Activated CD4-positive, alpha-beta T cell treated with anti-CD3 and anti-CD28 coated beads, Interleukin-2, amount 10 ng/mL, durations not matched to agents 7 days and 5 days (primary cell): Measurements from ENCODE around the gene GJD3. TPM values are rescaled to one million over a fixed set of nuclear protein-coding genes. Genes with fewer than 3 reads are reported as not detected.
"Not testable (repeated sequence)": the region's sequence is repeated elsewhere in the genome, so short reads cannot be mapped to it uniquely, and the experiment has no call there.

Experiments
- CTCF ChIA-PET: fragments of 350-600 bp; sonication (Branson Sonifier 250); formaldehyde crosslinking; loops from one replicate; lab custom pipeline; 2021; ENCODE audit warnings: antibody characterized with exemption; lab: Charles Lee
- POLR2A ChIA-PET: fragments of 350-600 bp; sonication (Branson Sonifier 250); formaldehyde crosslinking; loops from one replicate; lab custom pipeline; 2021; ENCODE audit warnings: antibody characterized with exemption; lab: Charles Lee
- DNase-seq: peaks from one replicate; pipeline ENCODE4 v3.0.0-alpha.2; 2020
- H3K27ac Mint-ChIP-seq: one replicate; pipeline ENCODE4 v1.8.0; 2021; ENCODE audit warnings: mild to moderate bottlenecking, moderate library complexity, mixed read lengths
- H3K27me3 Mint-ChIP-seq: one replicate; pipeline ENCODE4 v1.8.0; 2021; ENCODE audit warnings: mixed read lengths
- H3K36me3 Mint-ChIP-seq: one replicate; pipeline ENCODE4 v1.8.0; 2021; ENCODE audit warnings: low read depth, mixed read lengths
- H3K4me1 Mint-ChIP-seq: one replicate; pipeline ENCODE4 v1.8.0; 2021; ENCODE audit warnings: mixed read lengths
- H3K4me3 Mint-ChIP-seq: one replicate; pipeline ENCODE4 v1.8.0; 2021; ENCODE audit warnings: mild to moderate bottlenecking, moderate library complexity, mixed read lengths
- H3K9me3 Mint-ChIP-seq: one replicate; pipeline ENCODE4 v1.8.0; 2021; ENCODE audit warnings: mixed read lengths
- total RNA-seq, 2 experiments: library from RNA; stranded (reverse); gene quantifications; one replicate each; pipeline ENCODE4 v1.2.3, GENCODE V29; 2021

GJD3 gene, protein sequence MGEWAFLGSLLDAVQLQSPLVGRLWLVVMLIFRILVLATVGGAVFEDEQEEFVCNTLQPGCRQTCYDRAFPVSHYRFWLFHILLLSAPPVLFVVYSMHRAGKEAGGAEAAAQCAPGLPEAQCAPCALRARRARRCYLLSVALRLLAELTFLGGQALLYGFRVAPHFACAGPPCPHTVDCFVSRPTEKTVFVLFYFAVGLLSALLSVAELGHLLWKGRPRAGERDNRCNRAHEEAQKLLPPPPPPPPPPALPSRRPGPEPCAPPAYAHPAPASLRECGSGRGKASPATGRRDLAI
- under 1 TPM in 1 of 2 experiments, not detected in 1; 0.22 TPM for total RNA-seq

DNA sequence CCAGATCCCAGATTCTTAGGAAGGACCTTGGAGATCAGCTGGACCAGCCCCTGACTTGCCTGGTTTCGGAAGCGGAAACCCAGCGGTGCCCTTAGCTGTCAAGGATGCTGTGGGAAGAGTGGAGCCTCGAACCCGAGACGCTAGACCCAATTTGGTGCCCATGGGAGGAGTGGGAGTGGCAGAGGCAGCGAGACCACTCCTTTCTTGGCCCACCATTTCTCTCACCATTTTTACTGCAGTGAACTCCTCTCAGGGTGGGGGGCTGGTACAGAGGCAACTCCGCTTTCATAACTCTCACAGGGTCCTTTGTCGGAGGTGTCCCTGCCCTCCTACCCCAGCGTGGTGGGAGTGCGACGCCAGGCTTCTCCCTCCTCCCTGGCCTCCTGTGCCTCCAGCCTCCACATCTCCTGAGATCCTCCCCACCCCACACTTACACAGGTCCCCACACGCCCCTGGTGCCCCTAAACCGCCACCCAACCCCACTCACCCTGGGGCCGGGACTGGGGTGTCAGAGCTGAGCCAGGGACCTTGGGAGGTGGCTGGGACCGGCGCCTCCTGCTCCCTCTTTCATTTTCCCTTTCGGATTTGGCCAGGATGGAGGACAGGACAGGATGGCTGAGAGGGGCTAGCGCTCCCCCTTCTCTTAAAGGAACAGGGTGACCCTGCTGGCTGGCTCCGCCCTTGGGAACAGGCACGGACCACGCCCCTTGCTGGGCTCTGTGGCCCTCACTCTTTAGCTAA, at the start of gene GJD3:
GJD3 (minus strand) TSS at position 617 of the 741 bp plus-strand sequence. CDS start 922 bp downstream, outside the sequence.
- peak within 1 kb of the TSS; percentile 77 for H3K4me3 Mint-ChIP-seq
- POLR2A ChIA-PET = no interaction called here
- H3K9me3 Mint-ChIP-seq = no peaks in the 10 kb centered on the region
- H3K4me1 Mint-ChIP-seq = peaks cover 40% of the 10 kb centered on the region
- DNase-seq = no peak
- CTCF ChIA-PET = interaction anchor here (1.2 to 8.2 kb wide), 6 partner anchors 10 to 197 kb away, joined by 3 to 47 read pairs (median 18); no protein-coding TSS in a partner anchor
- no peaks in the 10 kb centered on the region for H3K36me3 Mint-ChIP-seq
- H3K27me3 Mint-ChIP-seq = peaks cover 12% of the 10 kb centered on the region
- no peak within 1 kb of the TSS for H3K27ac Mint-ChIP-seq

DNA sequence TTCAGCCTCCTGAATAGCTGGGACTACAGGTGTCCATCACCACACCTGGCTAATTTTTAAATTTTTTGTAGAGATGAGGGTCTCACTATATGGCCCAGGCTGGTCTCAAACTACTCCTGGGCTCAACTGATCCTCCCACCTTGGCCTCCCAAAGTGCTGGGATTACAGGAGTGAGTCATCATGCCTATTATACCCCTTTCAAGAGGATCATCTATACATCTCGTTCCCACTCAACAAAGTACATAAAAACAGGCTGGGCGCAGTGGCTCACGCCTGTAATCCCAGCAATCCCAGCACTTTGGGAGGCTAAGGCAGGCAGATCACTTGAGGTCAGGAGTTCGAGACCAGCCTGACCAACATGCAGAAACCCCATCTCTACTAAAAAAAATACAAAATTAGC, 49.8 kb upstream of the GJD3 start:
- H3K27me3 Mint-ChIP-seq, DNase-seq, H3K9me3 Mint-ChIP-seq, H3K27ac Mint-ChIP-seq, H3K4me3 Mint-ChIP-seq, POLR2A ChIA-PET: not testable (repeated sequence)
- Mint-ChIP-seq H3K4me1 (peaks cover 61% of the 10 kb centered on the region), H3K36me3 (peaks cover 59% of the 10 kb centered on the region)
- CTCF ChIA-PET = interaction anchor here (1.7 to 8.4 kb wide), 2 partner anchors 33 to 119 kb away, joined by 4 to 73 read pairs; no protein-coding TSS in a partner anchor

DNA sequence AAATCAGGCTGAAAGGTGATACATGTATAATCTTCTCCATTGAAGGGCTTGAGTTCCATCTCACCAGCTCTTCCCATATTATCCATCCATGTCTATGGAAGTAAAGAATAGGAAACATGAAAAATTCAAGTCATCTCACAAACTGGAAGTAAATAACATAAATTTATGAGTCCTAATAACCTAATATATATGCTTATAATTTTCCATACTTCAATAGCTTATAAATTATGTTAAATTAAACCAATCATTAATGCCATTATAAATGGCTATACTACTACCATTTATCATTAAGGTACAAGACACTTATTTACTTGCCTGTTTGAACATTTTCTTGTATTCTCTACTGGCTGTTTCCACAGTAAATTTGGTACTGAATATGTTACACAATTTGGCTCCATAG, 48.3 kb upstream of the GJD3 start:
- POLR2A ChIA-PET = interaction anchor here (0.8 kb wide), 1 partner anchor 121 kb away, joined by 3 read pairs; no protein-coding TSS in a partner anchor
- H3K4me1 Mint-ChIP-seq = peaks cover 51% of the 10 kb centered on the region
- no peak overlapping the region for H3K4me3 Mint-ChIP-seq
- H3K36me3 Mint-ChIP-seq = peaks cover 59% of the 10 kb centered on the region
- H3K27ac Mint-ChIP-seq = peak overlapping the region; percentile 13
- H3K27me3 Mint-ChIP-seq = no peaks in the 10 kb centered on the region
- CTCF ChIA-PET = interaction anchor here (1.2 to 8.4 kb wide), 3 partner anchors 14 to 147 kb away, joined by 3 to 73 read pairs (median 3); no protein-coding TSS in a partner anchor
- DNase-seq = no peak
- H3K9me3 Mint-ChIP-seq = no peaks in the 10 kb centered on the region

DNA sequence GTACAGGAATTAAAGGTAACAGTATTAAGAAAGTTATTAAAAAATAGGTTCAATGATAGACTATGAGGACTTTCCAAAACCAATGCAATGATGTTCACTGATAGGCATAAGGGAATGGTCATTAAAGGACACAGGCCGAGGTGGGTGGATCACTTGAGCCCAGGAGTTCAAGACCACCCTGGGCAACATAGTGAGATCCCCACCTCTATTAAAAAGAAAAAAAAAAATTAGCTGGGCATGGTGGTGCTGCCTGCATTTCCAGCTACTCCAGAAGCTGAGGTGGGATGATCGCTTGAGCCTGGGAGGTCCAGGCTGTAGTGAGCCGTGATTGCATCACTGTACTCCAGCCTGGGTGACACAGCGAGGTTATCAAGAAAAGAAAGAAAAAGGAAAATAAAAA, 47.3 kb upstream of the GJD3 start:
- Mint-ChIP-seq H3K27me3 (no peaks in the 10 kb centered on the region), H3K36me3 (peaks cover 62% of the 10 kb centered on the region), H3K27ac (peak overlapping the region; percentile 69), H3K4me3 (no peak overlapping the region), H3K4me1 (peaks cover 52% of the 10 kb centered on the region), H3K9me3 (no peaks in the 10 kb centered on the region)
- ChIA-PET POLR2A (no interaction called here), CTCF (interaction anchor here (0.6 to 8.4 kb wide), 6 partner anchors 11 to 233 kb away, joined by 3 to 73 read pairs (median 4); no protein-coding TSS in a partner anchor)
- no peak for DNase-seq

DNA sequence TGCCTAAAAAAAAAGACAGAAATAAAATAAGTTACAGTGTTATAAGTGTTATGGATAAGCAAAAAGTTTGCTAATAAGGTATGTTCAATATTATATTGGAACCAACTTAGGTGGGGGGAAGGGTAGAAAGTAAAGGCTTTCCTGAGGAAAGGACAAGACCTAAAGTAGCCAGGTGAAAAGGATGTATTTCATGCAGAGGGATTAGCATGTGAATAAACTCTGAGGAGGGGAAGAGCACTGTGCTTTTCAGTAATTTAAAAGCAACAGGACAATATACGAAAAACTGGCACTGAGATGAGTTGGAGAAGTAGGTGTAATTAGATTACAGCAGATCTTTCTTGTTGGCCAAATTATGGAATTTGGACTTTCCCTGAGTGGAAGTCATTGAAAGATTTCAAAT, 45.5 kb upstream of the GJD3 start:
- Mint-ChIP-seq H3K27me3 (no peaks in the 10 kb centered on the region), H3K9me3 (no peaks in the 10 kb centered on the region), H3K36me3 (peaks cover 57% of the 10 kb centered on the region), H3K4me1 (peaks cover 42% of the 10 kb centered on the region), H3K4me3 (no peak overlapping the region), H3K27ac (peak overlapping the region; percentile 2)
- DNase-seq = no peak
- POLR2A ChIA-PET = no interaction called here
- CTCF ChIA-PET = interaction anchor here (1.4 to 8.4 kb wide), 3 partner anchors 17 to 150 kb away, joined by 5 to 73 read pairs (median 5); no protein-coding TSS in a partner anchor

DNA sequence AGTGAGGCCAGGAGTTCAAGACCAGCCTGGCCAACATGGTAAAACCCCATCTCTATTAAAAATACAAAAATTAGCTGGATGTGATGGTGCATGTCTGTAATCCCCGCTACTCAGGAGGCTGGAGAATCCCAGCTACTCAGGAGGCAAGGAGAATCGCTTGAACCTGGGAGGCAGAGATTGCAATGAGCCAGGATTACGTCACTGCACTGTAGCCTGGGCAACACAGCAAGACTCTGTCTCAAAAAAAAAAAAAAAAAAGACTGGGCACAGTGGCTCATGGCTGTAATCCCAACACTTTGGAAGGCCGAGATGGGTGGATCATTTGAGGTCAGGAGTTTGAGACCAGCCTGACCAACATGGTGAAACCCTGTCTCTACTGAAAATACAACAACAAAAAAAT, 45.0 kb upstream of the GJD3 start:
- peak overlapping the region; percentile 13 for H3K27ac Mint-ChIP-seq
- ChIA-PET POLR2A (interaction anchor here (0.6 kb wide), 1 partner anchor 13 kb away, joined by 11 read pairs; no protein-coding TSS in a partner anchor), CTCF (interaction anchor here (1.1 kb wide), 1 partner anchor 124 kb away, joined by 3 read pairs; no protein-coding TSS in a partner anchor)
- H3K27me3 Mint-ChIP-seq, H3K9me3 Mint-ChIP-seq, H3K4me3 Mint-ChIP-seq, DNase-seq: not testable (repeated sequence)
- H3K4me1 Mint-ChIP-seq = peaks cover 41% of the 10 kb centered on the region
- H3K36me3 Mint-ChIP-seq = peaks cover 63% of the 10 kb centered on the region

DNA sequence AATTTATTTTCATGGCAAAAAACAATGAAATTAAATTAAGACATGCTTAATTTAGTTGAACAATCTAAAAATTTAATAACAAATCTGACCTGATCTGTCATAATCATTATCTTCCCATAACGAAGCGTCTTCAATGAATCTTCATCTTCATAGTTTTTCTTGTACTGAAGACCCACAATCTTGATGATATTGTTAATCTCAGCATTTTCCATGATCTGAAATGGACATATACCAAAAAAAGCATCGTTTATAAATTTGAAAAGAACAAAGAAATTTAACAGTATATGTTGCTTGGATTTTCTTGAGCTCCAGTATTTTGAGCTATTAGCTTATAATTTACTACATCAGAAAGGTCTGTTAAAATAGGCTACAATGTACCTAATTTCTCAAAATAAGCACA, 42.9 kb upstream of the GJD3 start:
- H3K27me3 Mint-ChIP-seq = no peaks in the 10 kb centered on the region
- H3K4me1 Mint-ChIP-seq = peaks cover 42% of the 10 kb centered on the region
- no peaks in the 10 kb centered on the region for H3K9me3 Mint-ChIP-seq
- CTCF ChIA-PET = interaction anchor here (1.3 to 2.0 kb wide), 3 partner anchors 8 to 132 kb away, joined by 4 to 8 read pairs (median 5); partner anchors contain the start of gene TOP2A
- peaks cover 68% of the 10 kb centered on the region for H3K36me3 Mint-ChIP-seq
- no peak overlapping the region for H3K27ac Mint-ChIP-seq
- POLR2A ChIA-PET = interaction anchor here (0.7 kb wide), 2 partner anchors 9 to 18 kb away, joined by 3 read pairs; no protein-coding TSS in a partner anchor
- DNase-seq = no peak
- no peak overlapping the region for H3K4me3 Mint-ChIP-seq

DNA sequence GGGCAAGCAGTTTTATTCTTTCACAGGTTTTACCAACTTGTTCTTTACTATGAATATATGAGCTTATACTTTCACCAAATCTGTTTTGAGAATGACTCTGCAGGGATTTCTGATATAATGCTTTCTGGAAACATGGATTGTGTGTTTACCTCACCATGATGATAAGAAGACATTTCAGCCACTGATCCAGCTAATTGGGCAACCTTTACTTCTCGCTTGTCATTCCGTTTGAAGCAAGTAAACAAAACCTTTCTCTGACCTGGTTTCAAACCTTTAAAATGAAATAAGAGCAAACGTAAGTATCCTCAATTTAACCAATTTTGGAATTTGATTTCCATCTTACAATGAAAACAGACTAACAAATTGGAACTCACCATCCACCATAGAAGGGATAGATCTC, 39.5 kb upstream of the GJD3 start:
- H3K27ac Mint-ChIP-seq = peak overlapping the region; percentile 26
- POLR2A ChIA-PET = interaction anchor here (1.5 kb wide), 1 partner anchor 14 kb away, joined by 4 read pairs; the partner anchor contains the start of gene TOP2A
- H3K4me1 Mint-ChIP-seq = peaks cover 42% of the 10 kb centered on the region
- no peaks in the 10 kb centered on the region for H3K9me3 Mint-ChIP-seq
- no peaks in the 10 kb centered on the region for H3K27me3 Mint-ChIP-seq
- H3K36me3 Mint-ChIP-seq = peaks cover 72% of the 10 kb centered on the region
- no peak for DNase-seq
- CTCF ChIA-PET = no interaction called here
- H3K4me3 Mint-ChIP-seq = no peak overlapping the region

DNA sequence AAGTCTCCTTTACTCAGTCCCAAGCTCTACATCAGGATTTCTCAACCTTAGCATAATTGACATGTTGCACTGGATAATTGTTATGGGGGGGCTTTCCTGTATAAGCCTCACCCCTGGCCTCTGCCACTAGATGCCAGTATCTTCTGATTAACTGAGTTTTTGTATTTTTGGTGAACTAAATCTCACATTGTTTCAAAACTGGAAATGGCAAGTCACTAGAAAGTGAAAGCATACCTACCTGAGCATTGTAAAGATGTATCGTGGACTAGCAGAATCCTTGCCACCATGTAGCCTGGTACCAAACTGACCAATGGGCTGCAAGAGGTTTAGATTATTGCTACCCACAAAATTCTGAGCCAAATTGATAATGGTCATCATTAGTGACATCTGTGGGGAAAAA, 38.1 kb upstream of the GJD3 start:
- Mint-ChIP-seq H3K27ac (peak overlapping the region; percentile 78), H3K36me3 (peaks cover 84% of the 10 kb centered on the region), H3K27me3 (no peaks in the 10 kb centered on the region), H3K4me1 (peaks cover 40% of the 10 kb centered on the region), H3K4me3 (peak overlapping the region; percentile 44), H3K9me3 (no peaks in the 10 kb centered on the region)
- CTCF ChIA-PET = no interaction called here
- POLR2A ChIA-PET = interaction anchor here (1.5 kb wide), 1 partner anchor 15 kb away, joined by 4 read pairs; the partner anchor contains the start of gene TOP2A
- DNase-seq = no peak

DNA sequence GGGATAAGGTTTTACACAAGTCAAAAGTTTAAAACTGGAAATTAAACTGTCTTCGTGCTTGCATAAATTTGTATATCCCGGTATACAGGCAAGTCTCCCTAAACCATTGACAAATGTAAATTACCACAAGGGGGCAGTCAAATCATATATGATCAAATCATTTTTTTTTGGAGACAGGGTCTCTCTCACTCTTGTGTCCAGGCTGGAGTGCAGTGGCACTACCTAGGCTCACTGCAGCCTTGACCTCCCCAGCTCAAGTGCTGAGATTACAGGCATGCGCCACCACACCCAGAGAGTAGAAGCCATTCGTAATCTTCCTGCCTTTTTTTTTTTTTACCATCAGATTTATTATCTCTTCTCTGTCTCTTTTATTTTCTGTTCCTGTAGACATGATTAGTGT, 34.6 kb upstream of the GJD3 start:
- POLR2A ChIA-PET = no interaction called here
- CTCF ChIA-PET = interaction anchor here (0.6 to 1.7 kb wide), 9 partner anchors 29 to 225 kb away, joined by 3 to 4 read pairs (median 3); no protein-coding TSS in a partner anchor
- H3K27ac Mint-ChIP-seq = peak overlapping the region; percentile 62

DNA sequence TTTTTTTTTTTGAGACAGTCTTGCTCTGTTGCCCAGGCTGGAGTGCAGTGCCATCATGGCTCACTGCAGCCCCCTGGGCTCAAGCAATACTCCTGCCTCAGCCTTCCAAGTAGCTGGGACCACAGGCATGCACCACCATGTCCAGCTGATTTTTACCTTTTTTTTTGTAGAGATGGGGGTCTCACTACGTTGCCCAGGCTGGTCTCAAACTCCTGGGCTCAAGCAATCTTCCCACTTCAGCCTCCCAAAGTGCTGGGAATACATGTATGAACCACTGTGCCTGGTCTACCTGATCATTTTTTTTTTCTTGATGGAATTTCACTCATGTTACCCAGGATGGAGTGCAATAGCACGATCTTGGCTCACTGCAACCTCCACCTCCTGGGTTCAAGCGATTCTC, 22.0 kb upstream of the GJD3 start:
- H3K4me3 Mint-ChIP-seq, H3K9me3 Mint-ChIP-seq, H3K27me3 Mint-ChIP-seq, DNase-seq, POLR2A ChIA-PET, H3K4me1 Mint-ChIP-seq: not testable (repeated sequence)
- peaks cover 41% of the 10 kb centered on the region for H3K36me3 Mint-ChIP-seq
- peak overlapping the region; percentile 46 for H3K27ac Mint-ChIP-seq
- CTCF ChIA-PET = interaction anchor here (1.0 kb wide), 1 partner anchor 18 kb away, joined by 3 read pairs; no protein-coding TSS in a partner anchor

More for the DNA sequence above, 34.6 kb upstream of the GJD3 start:
- Mint-ChIP-seq H3K4me3 (no peak overlapping the region), H3K27me3 (no peaks in the 10 kb centered on the region), H3K9me3 (no peaks in the 10 kb centered on the region), H3K36me3 (peaks cover 70% of the 10 kb centered on the region), H3K4me1 (peaks cover 34% of the 10 kb centered on the region)
- no peak for DNase-seq

DNA sequence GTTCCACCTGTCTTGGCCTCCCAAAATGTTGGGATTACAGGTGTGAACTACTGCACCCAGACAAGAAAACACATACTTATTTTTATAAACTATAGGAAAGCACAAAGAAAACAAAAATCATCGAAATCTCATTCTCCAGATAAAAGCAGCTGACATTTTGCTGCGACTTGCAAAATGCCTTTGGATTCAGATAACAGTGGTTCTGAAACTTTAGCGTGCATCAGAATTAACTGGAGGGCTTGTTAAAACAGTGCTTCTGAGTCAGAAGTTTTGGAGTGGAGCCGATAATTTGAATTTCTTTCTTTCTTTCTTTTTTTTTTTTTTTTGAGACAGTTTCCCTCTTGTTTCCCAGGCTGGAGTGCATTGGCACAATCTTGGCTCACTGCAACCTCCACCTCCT, 17.7 kb upstream of the GJD3 start:
- no peak for DNase-seq
- Mint-ChIP-seq H3K4me3 (no peak overlapping the region), H3K9me3 (no peaks in the 10 kb centered on the region), H3K27me3 (no peaks in the 10 kb centered on the region), H3K27ac (no peak overlapping the region), H3K4me1 (no peaks in the 10 kb centered on the region), H3K36me3 (peaks cover 13% of the 10 kb centered on the region)
- ChIA-PET CTCF (interaction anchor here (1.0 to 1.3 kb wide), 2 partner anchors 19 to 56 kb away, joined by 3 to 4 read pairs; no protein-coding TSS in a partner anchor), POLR2A (interaction anchor here (0.6 kb wide), 1 partner anchor 148 kb away, joined by 3 read pairs; no protein-coding TSS in a partner anchor)
